GM18508 (cell line): Measurements from ENCODE around the gene LCP2.

Experiments used
- ATAC-seq: cut with Tn5 transposase; IDR thresholded peaks from one replicate; pipeline ENCODE4 v1.9.1; 2021; ENCODE audit warnings: moderate number of reproducible peaks; ENCODE audit not compliant: insufficient read depth, unreplicated experiment

LCP2 gene

GRCh38 chr5:170278611-170279458 lies 18.7 kb downstream of the LCP2 start:
- ATAC-seq: peak; percentile 81

GRCh38 chr5:170277867-170278281 lies 19.7 kb downstream of the LCP2 start:
- ATAC-seq: no peak

GRCh38 chr5:170276140-170276539 lies 21.4 kb downstream of the LCP2 start:
- no peak for ATAC-seq

GRCh38 chr5:170275376-170275994 lies 22.1 kb downstream of the LCP2 start:
- no peak for ATAC-seq

- ATAC-seq: no peak
These were observed 23.4 kb downstream of the LCP2 start for GRCh38 chr5:170273968-170274710.

GRCh38 chr5:170270293-170271069 lies 27.1 kb downstream of the LCP2 start:
- ATAC-seq: no peak

GRCh38 chr5:170269579-170269978 lies 28.0 kb downstream of the LCP2 start:
- no peak for ATAC-seq

- no peak for ATAC-seq
These were observed 28.7 kb downstream of the LCP2 start for GRCh38 chr5:170268884-170269283.

GRCh38 chr5:170268153-170268689 lies 29.4 kb downstream of the LCP2 start:
- ATAC-seq: no peak

- peak; percentile 82 for ATAC-seq
These were observed 30.0 kb downstream of the LCP2 start for GRCh38 chr5:170267431-170268152.

- no peak for ATAC-seq
These were observed 30.8 kb downstream of the LCP2 start for GRCh38 chr5:170266570-170267381.

GRCh38 chr5:170265522-170265921 lies 32.1 kb downstream of the LCP2 start:
- ATAC-seq: no peak

GRCh38 chr5:170263906-170264305 lies 33.7 kb downstream of the LCP2 start:
- no peak for ATAC-seq

- no peak for ATAC-seq
These were observed 35.2 kb downstream of the LCP2 start for GRCh38 chr5:170262061-170263045.

GRCh38 chr5:170261528-170262043 lies 36.0 kb downstream of the LCP2 start:
- no peak for ATAC-seq

GRCh38 chr5:170257370-170257769 lies 40.2 kb downstream of the LCP2 start:
- ATAC-seq: no peak

- no peak for ATAC-seq
These were observed 41.0 kb downstream of the LCP2 start for GRCh38 chr5:170256571-170256970.
